CD4-positive, alpha-beta T cell treated with Interleukin-1 beta for 1 hour (primary cell): ENCODE data around the gene TARP.

Experiments used
- DNase-seq, 2 donors: peaks; one replicate each; pipeline ENCODE4 v3.0.0-alpha.2; 2020 to 2022

Gene TARP

GRCh38 chr7:38273286-38273995, at the start of gene TARP:
Gene TARP, minus strand, starts transcription at chr7:38273636.
- DNase-seq, result no peak

- DNase-seq, result no peak
Measured at GRCh38 chr7:38323156-38323555, 49.7 kb upstream of the TARP start.

GRCh38 chr7:38322461-38322860, 49.0 kb upstream of the TARP start:
- DNase-seq, result no peak

GRCh38 chr7:38321967-38322366, 48.5 kb upstream of the TARP start:
- no peak for DNase-seq

- no peak for DNase-seq
Measured at GRCh38 chr7:38321515-38321944, 48.1 kb upstream of the TARP start.

- no peak for DNase-seq
Measured at GRCh38 chr7:38321050-38321449, 47.6 kb upstream of the TARP start.

GRCh38 chr7:38319873-38320272, 46.4 kb upstream of the TARP start:
- DNase-seq, result no peak

GRCh38 chr7:38318803-38319416, 45.5 kb upstream of the TARP start:
- peak; percentile 45 to 49 for DNase-seq

GRCh38 chr7:38318241-38318640, 44.8 kb upstream of the TARP start:
- DNase-seq, result no peak

- peak; percentile 58 to 76 for DNase-seq
Measured at GRCh38 chr7:38317515-38317914, 44.1 kb upstream of the TARP start.

GRCh38 chr7:38316733-38317360, 43.4 kb upstream of the TARP start:
- DNase-seq, result no peak

GRCh38 chr7:38315410-38315809, 42.0 kb upstream of the TARP start:
- DNase-seq, result no peak

- no peak for DNase-seq
Measured at GRCh38 chr7:38312821-38313220, 39.4 kb upstream of the TARP start.

GRCh38 chr7:38311329-38311937, 38.0 kb upstream of the TARP start:
- no peak for DNase-seq

GRCh38 chr7:38310591-38311101, 37.2 kb upstream of the TARP start:
- no peak for DNase-seq

GRCh38 chr7:38309555-38309954, 36.1 kb upstream of the TARP start:
- DNase-seq, result peak in 1 of 2 donors; percentile 40

GRCh38 chr7:38308140-38308539, 34.7 kb upstream of the TARP start:
- DNase-seq, result no peak

- DNase-seq, result no peak
Measured at GRCh38 chr7:38307640-38308039, 34.2 kb upstream of the TARP start.

GRCh38 chr7:38306914-38307313, 33.5 kb upstream of the TARP start:
- peak; percentile 52 to 63 for DNase-seq

GRCh38 chr7:38306171-38306570, 32.7 kb upstream of the TARP start:
- DNase-seq, result no peak

- no peak for DNase-seq
Measured at GRCh38 chr7:38303866-38304265, 30.4 kb upstream of the TARP start.

- peak; percentile 30 to 38 for DNase-seq
Measured at GRCh38 chr7:38300175-38300574, 26.7 kb upstream of the TARP start.

- DNase-seq, result no peak
Measured at GRCh38 chr7:38299275-38299931, 26.0 kb upstream of the TARP start.
